Cerebellar cortex (tissue), 1 donor: Measurements from ENCODE around the gene ARID5A.
"Not testable (repeated sequence)": the region's sequence is repeated elsewhere in the genome, so short reads cannot be mapped to it uniquely, and the experiment has no call there.

Experiments
- DNase-seq: peaks from one replicate; pipeline ENCODE4 v3.0.0-alpha.2; 2015; ENCODE audit warnings: low spot score

The ARID5A gene

GRCh38 chr2:96555146-96555610 is 18.6 kb downstream of the ARID5A start:
- no peak for DNase-seq

- no peak for DNase-seq
These were observed 20.1 kb downstream of the ARID5A start for GRCh38 chr2:96556441-96557330.

- not testable (repeated sequence) for DNase-seq
These were observed 20.9 kb downstream of the ARID5A start for GRCh38 chr2:96557421-96557820.

- no peak for DNase-seq
These were observed 21.5 kb downstream of the ARID5A start for GRCh38 chr2:96558061-96558460.

- DNase-seq, result no peak
These were observed 21.9 kb downstream of the ARID5A start for GRCh38 chr2:96558485-96558884.

GRCh38 chr2:96564026-96564425 is 27.5 kb downstream of the ARID5A start:
- DNase-seq, result no peak

- no peak for DNase-seq
These were observed 28.0 kb downstream of the ARID5A start for GRCh38 chr2:96564563-96564962.

- DNase-seq, result no peak
These were observed 28.6 kb downstream of the ARID5A start for GRCh38 chr2:96565111-96565510.

GRCh38 chr2:96568094-96568493 is 31.5 kb downstream of the ARID5A start:
- no peak for DNase-seq

GRCh38 chr2:96574364-96574763 is 37.8 kb downstream of the ARID5A start:
- no peak for DNase-seq

GRCh38 chr2:96575785-96576456 is 39.4 kb downstream of the ARID5A start:
- no peak for DNase-seq

GRCh38 chr2:96577501-96577900 is 40.9 kb downstream of the ARID5A start:
- no peak for DNase-seq

GRCh38 chr2:96578731-96579130 is 42.2 kb downstream of the ARID5A start:
- DNase-seq, result no peak

GRCh38 chr2:96579422-96579821 is 42.9 kb downstream of the ARID5A start:
- DNase-seq, result no peak

GRCh38 chr2:96580771-96581170 is 44.2 kb downstream of the ARID5A start:
- DNase-seq, result peak; percentile 30

GRCh38 chr2:96584017-96584416 is 47.5 kb downstream of the ARID5A start:
- DNase-seq, result no peak

GRCh38 chr2:96587843-96588242 is 51.3 kb downstream of the ARID5A start:
- DNase-seq, result no peak

GRCh38 chr2:96591054-96591453 is 54.5 kb downstream of the ARID5A start:
- no peak for DNase-seq

GRCh38 chr2:96591494-96591893 is 54.9 kb downstream of the ARID5A start:
- DNase-seq, result no peak

- no peak for DNase-seq
These were observed 57.7 kb downstream of the ARID5A start for GRCh38 chr2:96594282-96594681.

GRCh38 chr2:96594691-96595152 is 58.2 kb downstream of the ARID5A start:
- no peak for DNase-seq

- DNase-seq, result no peak
These were observed 60.0 kb downstream of the ARID5A start for GRCh38 chr2:96596596-96596995.

GRCh38 chr2:96599941-96600340 is 63.4 kb downstream of the ARID5A start:
- DNase-seq, result no peak
